Smooth muscle cell (in vitro differentiated cells): ENCODE results near the gene GAP43. TPM values are rescaled to one million over a fixed set of nuclear protein-coding genes. Genes with fewer than 3 reads are reported as not detected.

ENCODE experiments used
- DNase-seq: peaks from one replicate; lab custom pipeline; 2025; ENCODE audit not compliant: unreplicated experiment; lab: John Stamatoyannopoulos, UW
- H2AFZ ChIP-seq: fragments of 200-600 bp; sonication (generic); 2 replicates; pipeline ENCODE4 v1.6.0; 2016; ENCODE audit warnings: antibody characterized with exemption, low read depth, mild to moderate bottlenecking
- H3F3A ChIP-seq: fragments of 200-600 bp; sonication (generic); 2 replicates; pipeline ENCODE4 v1.6.0; 2017; ENCODE audit warnings: antibody characterized with exemption, low read depth
- H3K27ac ChIP-seq: fragments of 200-600 bp; sonication (generic); 2 replicates; pipeline ENCODE4 v1.5.1; 2016; ENCODE audit warnings: low read depth, mild to moderate bottlenecking
- H3K27me3 ChIP-seq: fragments of 200-600 bp; sonication (generic); 2 replicates; pipeline ENCODE4 v1.6.1; 2016; ENCODE audit warnings: low read depth, mild to moderate bottlenecking
- H3K36me3 ChIP-seq: fragments of 200-600 bp; sonication (generic); 2 replicates; pipeline ENCODE4 v1.5.1; 2016; ENCODE audit warnings: low read depth
- H3K4me1 ChIP-seq: fragments of 200-600 bp; sonication (generic); 2 replicates; pipeline ENCODE4 v1.5.1; 2016; ENCODE audit warnings: low read depth
- H3K4me2 ChIP-seq: fragments of 200-600 bp; sonication (generic); 2 replicates; pipeline ENCODE4 v1.6.0; 2016; ENCODE audit warnings: mild to moderate bottlenecking
- H3K4me3 ChIP-seq: fragments of 200-600 bp; sonication (generic); 2 replicates; pipeline ENCODE4 v1.5.1; 2016; ENCODE audit warnings: mild to moderate bottlenecking
- H3K79me2 ChIP-seq: fragments of 200-600 bp; sonication (generic); 2 replicates; pipeline ENCODE4 v1.6.0; 2016; ENCODE audit warnings: low read depth, mild to moderate bottlenecking
- H3K9ac ChIP-seq: fragments of 200-600 bp; sonication (generic); 2 replicates; pipeline ENCODE4 v1.6.0; 2016; ENCODE audit warnings: low read depth
- H3K9me3 ChIP-seq: fragments of 200-600 bp; sonication (generic); replicated peaks from 2 replicates; pipeline ENCODE4 v1.5.1; 2016; ENCODE audit warnings: low read depth
- H4K20me1 ChIP-seq: fragments of 200-600 bp; sonication (generic); 2 replicates; pipeline ENCODE4 v1.6.0; 2016; ENCODE audit warnings: low read depth
- CTCF ChIP-seq: fragments of 200-600 bp; sonication (generic); IDR thresholded peaks from 2 replicates; pipeline ENCODE4 v1.5.1; 2017; ENCODE audit warnings: borderline replicate concordance, mild to moderate bottlenecking, antibody characterized with exemption; ENCODE audit not compliant: insufficient read depth, poor library complexity, severe bottlenecking
- WGBS: methylation state at CpG from one replicate; pipeline ENCODE4 v1.1.7; 2016; ENCODE audit warnings: low lambda C conversion rate; 5-methylcytosine and 5-hydroxymethylcytosine counted together
- polyA plus RNA-seq: library from polyadenylated mRNA; unstranded; fragments of >200 nt; fragmentation: Nextera tagmentation; extraction: Ambion mirVana; gene quantifications from 2 replicates; pipeline ENCODE4 v1.2.1, GENCODE V29; 2016
- total RNA-seq: library from RNA; depleted of rRNA; stranded (reverse); fragments of >200 nt; gene quantifications from 2 replicates; pipeline ENCODE4 v1.2.3, GENCODE V29; 2014

The GAP43 gene
- total and polyA plus RNA-seq, 2 experiments from 2014 or later, result 5.3 to 11.7 TPM

- no peak overlapping the region for H2AFZ ChIP-seq
- H3K4me2 ChIP-seq, result no peak overlapping the region
- no peak overlapping the region for H3K27ac ChIP-seq
- no peaks in the 10 kb centered on the region for H3K79me2 ChIP-seq
- H3K9me3 ChIP-seq, result no peaks in the 10 kb centered on the region
- no peak for DNase-seq
- no peak for TF ChIP-seq CTCF
- H3K4me1 ChIP-seq, result peaks cover 13% of the 10 kb centered on the region
- no peaks in the 10 kb centered on the region for H4K20me1 ChIP-seq
- H3K27me3 ChIP-seq, result peaks cover 24% of the 10 kb centered on the region
- no peaks in the 10 kb centered on the region for H3K36me3 ChIP-seq
- no peaks in the 10 kb centered on the region for H3F3A ChIP-seq
- WGBS, result 30% methylated on average over 5 of the region's 5 CpGs
- H3K9ac ChIP-seq, result no peak overlapping the region
- no peak overlapping the region for H3K4me3 ChIP-seq
Observed at GRCh38 chr3:115626006-115626409, 2.7 kb downstream of the GAP43 start.

GRCh38 chr3:115626721-115627120, 3.4 kb downstream of the GAP43 start:
- H3K27me3 ChIP-seq, result peaks cover 24% of the 10 kb centered on the region
- TF ChIP-seq CTCF, result no peak
- H3K36me3 ChIP-seq, result no peaks in the 10 kb centered on the region
- H3K79me2 ChIP-seq, result no peaks in the 10 kb centered on the region
- H3K9me3 ChIP-seq, result no peaks in the 10 kb centered on the region
- H3K4me2 ChIP-seq, result no peak overlapping the region
- no peak overlapping the region for H3K4me3 ChIP-seq
- H3F3A ChIP-seq, result no peaks in the 10 kb centered on the region
- peaks cover 13% of the 10 kb centered on the region for H3K4me1 ChIP-seq
- no peak overlapping the region for H3K27ac ChIP-seq
- WGBS, result 46% methylated on average over 3 of the region's 3 CpGs
- no peak overlapping the region for H2AFZ ChIP-seq
- no peaks in the 10 kb centered on the region for H4K20me1 ChIP-seq
- H3K9ac ChIP-seq, result no peak overlapping the region
- no peak for DNase-seq

DNA sequence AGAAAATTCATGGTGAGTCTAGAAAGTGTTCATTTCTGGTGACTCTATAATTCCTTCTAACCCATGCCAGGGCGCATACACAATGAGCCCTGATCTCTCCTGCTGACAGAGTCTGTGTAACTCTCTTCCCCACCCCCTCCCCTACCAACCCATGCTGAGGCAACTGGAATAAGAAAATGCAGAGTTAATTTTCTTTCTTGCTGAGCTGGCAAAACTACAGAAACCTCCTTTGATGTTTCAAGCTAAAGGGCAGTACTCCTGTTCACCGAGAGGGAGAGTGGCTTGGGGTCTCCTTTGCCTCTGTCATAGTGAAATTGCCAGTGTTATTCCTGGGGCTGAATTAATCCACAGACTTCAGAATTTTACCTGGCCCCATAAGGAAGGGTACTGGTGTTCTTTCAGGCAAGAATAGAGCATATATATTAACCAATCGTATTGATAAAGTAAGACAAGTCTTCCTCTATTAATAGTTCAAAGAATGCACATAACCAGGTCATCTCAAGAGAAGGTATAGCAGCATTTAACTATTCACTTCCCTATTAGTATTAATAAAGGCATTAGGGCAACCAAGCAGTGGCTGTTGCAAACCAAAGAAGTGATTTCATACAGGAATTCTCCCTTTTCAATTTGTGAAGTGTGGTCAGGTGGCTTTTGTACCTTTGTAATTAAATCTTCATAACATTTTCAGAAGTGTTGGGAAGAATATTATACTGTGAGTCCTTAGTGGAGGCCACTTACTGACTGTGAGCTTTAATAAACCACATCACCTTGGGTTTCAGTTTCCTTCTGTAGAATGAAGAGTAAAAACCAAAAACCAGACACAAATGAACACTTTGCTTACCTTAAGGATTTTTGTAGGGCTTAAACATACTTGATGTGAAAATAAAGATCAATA, 4.1 kb downstream of the GAP43 start:
- 38% methylated on average over 3 of the region's 3 CpGs for WGBS
- Histone ChIP-seq H4K20me1 (no peaks in the 10 kb centered on the region), H3K9ac (no peak overlapping the region), H3F3A (no peaks in the 10 kb centered on the region), H3K4me1 (peaks cover 13% of the 10 kb centered on the region), H3K36me3 (no peaks in the 10 kb centered on the region), H3K4me3 (no peak overlapping the region), H3K9me3 (no peaks in the 10 kb centered on the region), H3K27ac (no peak overlapping the region), H3K79me2 (no peaks in the 10 kb centered on the region), H3K27me3 (peaks cover 24% of the 10 kb centered on the region), H3K4me2 (no peak overlapping the region), H2AFZ (no peak overlapping the region)
- no peak for DNase-seq
- TF ChIP-seq CTCF, result no peak

GRCh38 chr3:115628075-115628412, 4.7 kb downstream of the GAP43 start:
- Histone ChIP-seq H3K4me3 (no peak overlapping the region), H2AFZ (no peak overlapping the region), H3K9me3 (no peaks in the 10 kb centered on the region), H3K27me3 (peaks cover 24% of the 10 kb centered on the region), H3K79me2 (no peaks in the 10 kb centered on the region), H3K4me1 (peaks cover 13% of the 10 kb centered on the region), H3K9ac (no peak overlapping the region), H4K20me1 (no peaks in the 10 kb centered on the region), H3K27ac (no peak overlapping the region), H3K36me3 (no peaks in the 10 kb centered on the region), H3K4me2 (no peak overlapping the region), H3F3A (no peaks in the 10 kb centered on the region)
- TF ChIP-seq CTCF, result no peak
- WGBS, result 77% methylated on average over 1 of the region's 1 CpG
- DNase-seq, result no peak
